ENCODE results near the gene GCC2. TPM values are rescaled to one million over a fixed set of nuclear protein-coding genes. Genes with fewer than 3 reads are reported as not detected.

The GCC2 gene
- polyA plus RNA-seq, 1 of the 3 experiments (the other 2 are of a cell fraction): 4.5 TPM

GRCh38 chr2:108541451-108541850, 92.4 kb downstream of the GCC2 start:
- TF ChIP-seq NFIC (IDR thresholded peaks at IDR 0.05; ENCODE audit: borderline replicate concordance) (no peak), NRF1 (IDR thresholded peaks at IDR 0.05; ENCODE audit: low read depth, low read length) (no peak), SIN3A (IDR thresholded peaks at IDR 0.05; ENCODE audit: borderline replicate concordance, low read depth, low read length) (no peak), MXI1 (IDR thresholded peaks at IDR 0.05; ENCODE audit: low read depth, low read length) (no peak), GABPA (IDR thresholded peaks at IDR 0.05; ENCODE audit: low read depth) (no peak), FOXM1 (IDR thresholded peaks at IDR 0.05; ENCODE audit: low read depth) (no peak), TEAD4 (IDR thresholded peaks at IDR 0.05; ENCODE audit: borderline replicate concordance, insufficient read depth) (no peak), RAD21 (IDR thresholded peaks at IDR 0.05; ENCODE audit: low read length) (no peak), RFX5 (IDR thresholded peaks at IDR 0.05; ENCODE audit: low read length) (no peak), SMC3 (IDR thresholded peaks at IDR 0.05; ENCODE audit: low read depth, low read length) (no peak), REST (IDR thresholded peaks at IDR 0.05; ENCODE audit: low read depth, low read length) (no peak), USF2 (IDR thresholded peaks at IDR 0.05; ENCODE audit: borderline replicate concordance, low read depth, low read length) (no peak), JUND (IDR thresholded peaks at IDR 0.05) (no peak), CHD2 (IDR thresholded peaks at IDR 0.05; ENCODE audit: low read length, partially characterized antibody) (no peak), MEF2A (IDR thresholded peaks at IDR 0.05; ENCODE audit: borderline replicate concordance, low read depth) (no peak), GATA2 (CRISPR knock-in tag; IDR thresholded peaks at IDR 0.05) (no peak), POLR2AphosphoS5 (IDR thresholded peaks at IDR 0.05; ENCODE audit: low read depth, low read length) (no peak), ELF1 (IDR thresholded peaks at IDR 0.05) (no peak), EP300 (IDR thresholded peaks at IDR 0.05; ENCODE audit: borderline replicate concordance in 1 of 2, low read depth in 1 of 2, low read length in 1 of 2) (no peak), IRF3 (IDR thresholded peaks at IDR 0.05; ENCODE audit: low read depth, low read length) (no peak)
- no peak for DNase-seq
- H3K27ac ChIP-seq (ENCODE audit: low read depth in 2 of 2, low read length in 1 of 2): peak overlapping the region; percentile 35 to 55; a peak in 2 of 4 replicates
- H3K27me3 ChIP-seq (ENCODE audit: insufficient read depth): no peaks in the 10 kb centered on the region
- H3K9me2 ChIP-seq: no peaks in the 10 kb centered on the region
- no peak overlapping the region for H3K4me3 ChIP-seq (ENCODE audit: low read depth in 2 of 2, low read length in 1 of 2)
- POLR2A ChIA-PET: no interaction called here
- CTCF ChIA-PET: interaction anchor here (1.3 kb wide), 1 partner anchor 9 kb away, joined by 4 read pairs; no protein-coding TSS in a partner anchor
- 100% methylated on average over 4 of the region's 4 CpGs for WGBS (ENCODE audit: low lambda C conversion rate)
- no peak overlapping the region for H3K9ac ChIP-seq
- H3K79me2 ChIP-seq (ENCODE audit: insufficient read depth): peaks cover 100% of the 10 kb centered on the region
- no peaks in the 10 kb centered on the region for H3F3A ChIP-seq (replicated peaks; ENCODE audit: insufficient read depth)
- H4K20me1 ChIP-seq (ENCODE audit: insufficient read depth): peaks cover 62% of the 10 kb centered on the region
- no peak overlapping the region for H2AFZ ChIP-seq (ENCODE audit: low read depth)
- no peak overlapping the region for H3K4me2 ChIP-seq
- no peaks in the 10 kb centered on the region for H3K9me3 ChIP-seq
- H3K36me3 ChIP-seq (replicated peaks in 1 of 2; ENCODE audit: control insufficient read depth in 1 of 2, insufficient read depth in 2 of 2, low read length in 1 of 2): peaks cover 0 to 7% of the 10 kb centered on the region in 2 experiments
- peaks cover 8 to 10% of the 10 kb centered on the region in 2 experiments; a peak in 3 of 4 replicates for H3K4me1 ChIP-seq (ENCODE audit: control insufficient read depth in 1 of 2, insufficient read depth in 2 of 2, low read depth in 1 of 2, low read length in 1 of 2)

Data from SK-N-SH (cell line).